Stimulated activated CD4-positive, alpha-beta T cell treated with anti-CD3 and anti-CD28 coated beads, Interleukin-15, amount 100 ng/mL, for 1 hour (primary cell): ENCODE measurements around the gene NMS.

Experiments
- DNase-seq, 2 donors: peaks; one replicate each; pipeline ENCODE4 v3.0.0-alpha.2; 2020; ENCODE audit warnings: low read depth in 1 of 2, low spot score in 1 of 2

Gene NMS

DNA sequence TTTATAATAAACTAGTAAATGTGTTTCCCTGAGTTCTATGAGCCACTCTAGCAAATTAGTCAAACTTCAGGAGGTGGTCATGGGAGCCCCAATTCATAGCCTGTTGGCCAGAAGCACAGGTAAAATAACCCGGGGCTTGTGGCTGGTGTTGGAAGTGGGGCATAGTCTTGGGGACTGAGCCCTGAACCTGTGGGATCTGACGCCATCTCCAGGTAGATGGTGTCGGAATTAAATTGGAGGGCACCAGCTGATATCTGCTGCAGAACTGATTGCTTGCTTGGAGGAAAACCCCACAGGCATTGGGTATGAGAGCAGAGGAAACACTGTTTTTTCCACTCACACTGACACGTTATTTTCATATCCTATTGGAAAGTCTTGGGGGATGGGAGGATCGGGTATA is 14.1 kb downstream of the NMS start:
- no peak for DNase-seq

DNA sequence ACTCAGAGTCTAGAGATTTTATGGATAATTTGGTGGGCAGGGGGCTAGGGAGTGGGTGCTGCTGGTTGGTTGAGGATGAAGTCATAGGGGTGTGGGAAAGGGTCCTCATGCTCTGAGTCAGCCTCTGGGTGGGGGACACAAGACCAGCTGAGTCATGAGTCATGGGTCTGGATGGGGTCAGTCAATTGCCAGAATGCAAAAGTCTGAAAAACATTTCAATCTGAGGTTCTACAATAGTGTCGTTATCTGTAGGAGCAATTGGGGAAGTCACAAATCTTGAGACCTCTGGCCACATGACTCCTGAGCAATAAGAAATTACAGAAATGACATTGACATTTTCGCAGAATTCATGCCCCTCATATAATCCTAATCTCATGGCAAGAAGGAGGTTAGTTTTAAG is 15.1 kb downstream of the NMS start:
- no peak for DNase-seq

DNA sequence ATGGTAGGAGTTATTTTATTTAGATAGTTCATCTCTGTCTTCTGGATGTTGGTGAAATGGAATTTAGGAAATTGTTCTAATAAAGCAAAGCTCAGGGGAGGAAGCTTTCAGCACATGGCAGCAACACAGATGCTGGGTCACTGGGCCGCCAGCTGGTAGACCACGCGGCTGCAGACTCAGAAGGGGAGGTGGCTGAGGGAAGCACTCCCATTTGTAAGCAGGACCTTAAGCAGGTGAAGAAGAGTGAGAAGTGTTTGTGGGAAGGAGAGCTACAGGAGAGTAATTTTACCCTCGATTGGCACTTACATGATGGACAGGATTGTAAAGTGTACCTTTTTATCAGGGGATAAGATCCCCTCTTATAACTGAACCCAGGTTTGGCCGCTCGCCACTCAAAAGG is 24.4 kb downstream of the NMS start:
- DNase-seq: no peak

DNA sequence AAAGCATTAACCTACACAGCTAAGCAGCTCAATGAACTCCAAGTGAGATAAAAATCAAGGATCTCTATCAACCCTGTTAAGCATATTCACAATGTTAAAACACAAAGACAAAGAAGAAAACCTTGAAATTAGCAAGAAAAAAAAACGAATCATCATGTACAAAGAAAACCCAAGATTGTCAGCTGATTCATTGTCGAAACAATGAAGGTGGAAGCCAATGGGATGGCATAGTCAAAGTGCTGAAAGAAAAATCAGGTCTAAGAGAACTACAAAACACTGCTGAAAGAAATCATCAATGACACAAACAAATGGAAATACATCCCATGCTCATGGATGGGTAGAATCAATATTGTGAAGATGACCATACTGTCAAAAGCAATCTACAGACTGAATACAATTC is 32.5 kb downstream of the NMS start:
- no peak for DNase-seq

DNA sequence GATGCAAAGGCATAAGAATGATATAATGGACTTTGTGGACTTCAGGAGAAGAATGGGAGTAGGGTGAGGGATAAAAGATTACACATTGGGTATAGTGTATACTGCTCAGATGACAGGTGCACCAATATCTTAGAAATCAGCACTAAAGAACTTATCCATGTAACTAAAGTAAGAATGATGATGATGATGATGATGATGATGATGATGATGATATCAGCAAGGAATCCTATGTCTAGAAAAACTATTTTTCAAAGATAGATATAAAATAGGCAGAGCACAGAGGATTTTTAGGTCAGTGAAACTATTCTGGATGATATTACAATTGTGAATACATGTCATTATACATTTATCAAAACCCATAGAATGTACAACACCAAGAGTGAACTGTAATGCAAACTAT is 34.3 kb downstream of the NMS start:
- DNase-seq: no peak

DNA sequence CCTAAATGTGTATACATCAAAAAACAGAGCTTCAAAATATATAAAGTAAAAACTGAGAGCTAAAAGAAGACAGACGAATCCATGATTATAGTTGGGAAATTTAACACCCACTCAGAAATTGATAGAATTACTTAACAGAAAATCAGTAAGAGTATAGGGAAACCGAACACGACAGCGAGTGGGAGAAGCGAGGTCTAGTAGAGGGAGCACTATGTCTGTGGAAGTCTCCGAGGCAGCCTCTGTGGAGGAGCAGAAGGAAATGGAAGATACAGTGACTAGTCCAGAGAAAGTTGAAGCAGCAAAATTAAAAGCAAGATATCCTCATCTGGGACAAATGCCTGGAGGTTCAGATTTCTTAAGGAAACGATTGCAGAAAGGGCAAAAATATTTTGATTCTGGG is 38.8 kb downstream of the NMS start:
- no peak for DNase-seq

DNA sequence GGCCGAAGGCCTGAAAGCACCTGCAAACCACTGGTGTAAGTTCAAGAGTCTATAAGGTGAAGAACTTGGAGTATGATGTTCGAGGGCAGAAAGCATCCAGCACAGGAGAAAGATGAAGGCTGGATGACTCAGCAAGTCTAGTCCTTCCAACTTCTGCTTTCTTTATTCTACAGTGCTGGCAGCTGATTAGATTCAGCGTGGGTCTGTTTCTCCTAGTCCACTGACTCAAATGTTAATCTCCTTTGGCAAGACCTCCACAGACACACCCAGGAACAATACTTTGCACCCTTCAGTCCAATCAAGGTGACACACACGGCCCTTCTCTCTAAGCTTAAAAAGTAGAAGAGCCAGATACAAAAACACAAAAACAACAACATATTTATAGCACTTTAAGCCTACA is 43.4 kb downstream of the NMS start:
- DNase-seq: no peak

DNA sequence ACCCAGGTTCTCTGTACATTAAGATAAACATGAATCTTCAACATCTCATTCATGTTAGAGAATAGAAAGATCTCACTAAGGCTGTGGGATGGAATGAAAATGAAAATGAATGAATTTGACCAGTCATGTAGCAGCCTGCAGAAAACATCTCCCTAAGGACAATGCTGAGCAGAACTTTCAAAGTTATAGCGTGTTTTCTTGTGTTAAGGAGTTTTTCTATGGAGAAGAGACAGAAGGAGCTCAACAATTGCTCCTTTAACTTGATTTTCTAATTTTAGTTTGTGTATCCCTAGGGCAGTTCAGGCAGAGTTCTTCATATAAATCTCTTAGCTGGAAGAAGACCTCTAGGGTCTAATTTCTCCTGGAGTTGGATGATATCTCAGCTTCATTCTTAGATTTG is 47.3 kb downstream of the NMS start:
- no peak for DNase-seq

DNA sequence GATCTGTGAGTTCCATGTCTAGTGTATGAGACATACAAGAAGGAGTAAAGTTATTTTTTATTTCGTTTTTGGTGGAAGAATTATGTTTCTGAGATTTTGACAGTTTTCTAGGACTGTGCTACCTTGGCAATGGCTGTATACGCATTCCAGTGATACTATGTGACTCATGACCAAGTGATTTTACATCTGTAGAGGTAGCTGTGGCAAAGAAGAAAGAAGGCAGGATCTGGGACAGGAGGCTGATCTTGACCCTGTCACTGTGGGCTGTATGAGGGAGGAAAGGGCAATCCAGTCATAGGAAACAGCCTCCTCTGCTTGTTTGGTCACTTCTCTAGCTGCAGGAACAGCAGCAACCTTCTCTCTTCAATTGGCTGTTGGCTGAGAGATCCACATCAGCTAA is 48.5 kb downstream of the NMS start:
- DNase-seq: no peak

DNA sequence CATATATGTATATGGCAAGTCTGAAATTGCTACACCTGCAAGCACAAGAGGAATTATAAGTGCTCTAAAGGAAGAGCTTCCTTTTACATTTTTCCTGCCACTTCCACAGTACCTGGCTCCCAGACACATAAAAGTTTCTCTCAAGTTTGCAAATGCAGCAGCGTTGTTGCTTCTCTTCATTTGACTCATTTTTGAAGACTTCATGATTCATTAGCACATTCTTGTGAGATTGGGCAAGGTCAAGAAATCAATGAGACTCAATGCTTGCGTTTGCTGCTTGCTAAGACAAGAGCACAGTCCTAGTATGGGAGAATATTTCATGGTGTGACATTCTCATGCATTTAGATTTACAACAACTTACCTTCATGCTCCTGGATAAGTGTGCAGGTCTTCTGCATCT is 49.9 kb downstream of the NMS start:
- DNase-seq: no peak

DNA sequence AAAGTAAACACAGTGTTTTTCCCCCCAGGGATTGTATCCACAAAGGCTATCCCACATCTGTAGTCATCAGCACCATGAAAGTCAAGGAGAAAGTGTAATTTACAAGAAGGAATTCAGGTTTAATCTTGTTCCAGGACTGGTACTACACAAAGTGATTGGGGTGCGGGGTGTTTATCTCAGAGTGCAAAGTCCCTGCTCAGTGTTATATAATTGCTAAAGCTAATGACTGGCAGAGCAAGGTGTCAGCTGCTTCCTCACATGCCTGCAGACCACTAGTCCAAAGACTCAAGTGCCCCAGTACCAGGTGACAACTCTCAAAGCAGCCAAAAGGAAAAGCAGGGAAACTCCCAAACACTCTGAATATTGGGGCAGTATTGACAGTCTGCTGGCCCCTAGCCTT is 52.1 kb downstream of the NMS start:
- DNase-seq: no peak

DNA sequence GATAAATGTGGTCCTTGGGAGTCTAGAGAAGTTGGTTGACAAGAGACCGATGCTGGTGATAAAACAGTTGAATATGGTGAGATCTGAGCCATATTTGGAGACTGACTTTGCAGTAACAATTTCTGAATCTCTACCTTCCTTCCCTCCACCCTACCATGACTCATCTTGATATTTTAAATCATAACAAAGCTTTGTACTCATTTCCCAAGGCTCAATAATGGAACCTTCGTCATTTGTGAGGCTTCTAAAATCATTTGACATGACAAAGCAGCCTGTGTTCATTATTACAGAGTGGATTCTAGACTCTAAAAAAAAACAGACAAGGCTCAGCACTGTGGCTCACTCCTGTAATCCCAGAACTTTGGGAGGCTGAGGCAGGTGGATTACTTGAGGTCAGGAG is 54.0 kb downstream of the NMS start:
- DNase-seq: no peak

DNA sequence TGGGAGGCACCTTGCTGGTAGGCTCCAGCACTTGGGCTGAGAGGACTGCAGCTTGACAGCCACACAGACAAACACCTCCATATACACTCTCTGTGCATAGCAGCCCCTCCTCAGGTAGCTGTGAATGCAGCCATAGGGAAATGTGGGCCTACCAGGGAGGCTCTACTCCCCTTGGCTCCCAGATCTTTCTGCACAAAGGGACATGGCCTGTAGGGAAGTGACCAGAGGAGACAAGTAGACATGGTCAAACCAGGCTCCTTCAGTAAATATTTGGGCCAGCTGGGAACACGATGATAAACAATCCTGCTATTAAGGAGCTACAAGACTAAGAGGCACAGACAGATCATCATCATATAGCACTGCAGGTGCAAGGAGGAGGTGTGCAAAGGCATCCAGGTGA is 56.6 kb downstream of the NMS start:
- no peak for DNase-seq

DNA sequence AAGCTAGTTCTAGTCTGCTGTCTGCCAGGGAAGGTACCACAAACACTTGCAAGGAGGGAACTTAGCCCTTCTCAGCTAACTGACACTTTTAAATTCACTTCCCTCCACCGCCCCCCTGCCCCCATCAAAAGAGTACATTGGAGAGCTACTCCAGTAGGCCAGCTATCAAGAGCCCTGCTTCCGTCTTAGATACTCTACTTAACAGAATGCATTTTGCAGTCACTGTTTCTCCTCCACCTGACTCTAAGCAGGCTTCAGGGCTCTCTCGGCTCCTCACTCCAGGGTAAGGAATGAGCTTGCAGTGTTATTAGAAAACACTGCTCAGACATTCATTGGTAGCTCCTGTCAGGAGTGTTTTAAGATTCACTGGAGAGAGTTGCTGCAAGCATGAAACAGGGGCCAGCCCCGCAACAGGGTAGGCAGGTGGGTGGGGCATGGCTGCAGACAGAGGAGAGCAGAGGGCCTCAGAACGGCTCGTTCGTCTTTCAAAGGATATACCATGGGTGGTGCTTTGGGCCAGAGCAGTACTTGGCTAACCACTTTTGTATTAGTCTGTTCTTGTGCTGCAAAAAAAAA is 57.2 kb downstream of the NMS start:
- no peak for DNase-seq

DNA sequence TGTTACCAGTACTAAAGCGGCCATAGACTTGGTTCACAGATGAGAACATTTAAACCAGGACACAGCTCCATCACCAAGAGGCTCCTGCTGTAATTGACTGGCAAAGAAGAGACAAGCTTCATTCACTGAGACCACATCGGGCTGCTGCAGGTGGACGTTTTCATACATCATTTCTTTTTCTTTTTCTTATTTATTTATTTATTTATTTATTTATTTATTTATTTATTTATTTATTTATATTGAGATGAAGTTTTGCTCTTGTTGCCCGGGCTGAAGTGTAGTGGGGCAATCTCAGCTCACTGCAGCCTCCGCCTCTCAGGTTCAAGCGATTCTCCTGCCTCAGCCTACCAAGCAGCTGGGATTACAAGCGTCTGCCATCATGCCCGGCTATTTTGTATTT is 58.9 kb downstream of the NMS start:
- DNase-seq: no peak

DNA sequence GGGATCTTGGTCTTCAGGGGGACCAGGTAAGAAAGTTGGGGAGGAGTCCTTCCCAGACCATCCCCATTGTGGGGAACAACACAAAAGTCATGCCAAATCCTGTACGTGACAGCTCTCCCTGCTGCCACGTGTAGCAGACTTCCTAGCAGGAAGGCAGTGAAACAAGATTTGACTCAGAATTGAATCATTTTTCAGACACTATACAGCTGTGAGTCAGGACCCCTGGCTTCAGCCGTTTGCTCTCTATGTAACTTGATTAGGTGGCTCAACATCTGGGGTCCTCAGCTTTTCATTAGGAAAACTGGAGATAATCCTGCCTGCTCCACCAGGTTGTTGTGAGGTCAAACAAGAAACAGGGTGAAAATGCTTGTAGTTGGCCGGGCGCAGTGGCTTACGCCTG is 59.6 kb downstream of the NMS start:
- DNase-seq: no peak
